Activated B cell treated with CpG ODN at 0.5 μM for 24 hours (primary cell): ENCODE measurements around the gene SIDT2. TPM values are rescaled to one million over a fixed set of nuclear protein-coding genes. Genes with fewer than 3 reads are reported as not detected.

Experiments
- ATAC-seq: fragments of 200-7000 bp; cut with Tn5 transposase; one replicate; pipeline ENCODE4 v1.10.0; 2021; ENCODE audit warnings: low read depth, mild to moderate bottlenecking, moderate library complexity
- CTCF ChIA-PET: fragments of 350-600 bp; sonication (Branson Sonifier 250); formaldehyde crosslinking; loops from one replicate; lab custom pipeline; 2021; ENCODE audit warnings: antibody characterized with exemption; lab: Charles Lee
- POLR2A ChIA-PET: fragments of 350-600 bp; sonication (Branson Sonifier 250); formaldehyde crosslinking; loops from one replicate; lab custom pipeline; 2021; ENCODE audit warnings: antibody characterized with exemption; lab: Charles Lee
- DNase-seq: peaks from one replicate; pipeline ENCODE4 v3.0.0; 2022
- H3K27ac Mint-ChIP-seq: one replicate; pipeline ENCODE4 v1.8.0; 2020; ENCODE audit warnings: mixed read lengths
- H3K27me3 Mint-ChIP-seq: one replicate; pipeline ENCODE4 v1.8.0; 2021; ENCODE audit warnings: mixed read lengths
- H3K36me3 Mint-ChIP-seq: one replicate; pipeline ENCODE4 v1.8.0; 2021; ENCODE audit warnings: low read depth, mixed read lengths
- H3K4me1 Mint-ChIP-seq: one replicate; pipeline ENCODE4 v1.8.0; 2021; ENCODE audit warnings: mixed read lengths
- H3K4me3 Mint-ChIP-seq: one replicate; pipeline ENCODE4 v1.8.0; 2020; ENCODE audit warnings: mild to moderate bottlenecking, mixed read lengths
- H3K9me3 Mint-ChIP-seq: one replicate; pipeline ENCODE4 v1.8.0; 2020; ENCODE audit warnings: mixed read lengths
- intact Hi-C: fragments of 100-400 bp; cut with micrococcal nuclease; formaldehyde crosslinking; loops from one replicate; pipeline ENCODE4 v1.15.1; 2024
- total RNA-seq: library from RNA; stranded (reverse); gene quantifications from 2 replicates; pipeline ENCODE4 v1.2.3, GENCODE V29; 2022
- TF ChIP-seq, protein P1 (sequence below): fragments of 200-600 bp; IDR thresholded peaks from one replicate; pipeline ENCODE4 v1.8.0; 2022; ENCODE audit warnings: antibody characterized with exemption, mild to moderate bottlenecking

SIDT2 gene
- total RNA-seq, 1 donor from 2014 or later: 115 TPM

DNA sequence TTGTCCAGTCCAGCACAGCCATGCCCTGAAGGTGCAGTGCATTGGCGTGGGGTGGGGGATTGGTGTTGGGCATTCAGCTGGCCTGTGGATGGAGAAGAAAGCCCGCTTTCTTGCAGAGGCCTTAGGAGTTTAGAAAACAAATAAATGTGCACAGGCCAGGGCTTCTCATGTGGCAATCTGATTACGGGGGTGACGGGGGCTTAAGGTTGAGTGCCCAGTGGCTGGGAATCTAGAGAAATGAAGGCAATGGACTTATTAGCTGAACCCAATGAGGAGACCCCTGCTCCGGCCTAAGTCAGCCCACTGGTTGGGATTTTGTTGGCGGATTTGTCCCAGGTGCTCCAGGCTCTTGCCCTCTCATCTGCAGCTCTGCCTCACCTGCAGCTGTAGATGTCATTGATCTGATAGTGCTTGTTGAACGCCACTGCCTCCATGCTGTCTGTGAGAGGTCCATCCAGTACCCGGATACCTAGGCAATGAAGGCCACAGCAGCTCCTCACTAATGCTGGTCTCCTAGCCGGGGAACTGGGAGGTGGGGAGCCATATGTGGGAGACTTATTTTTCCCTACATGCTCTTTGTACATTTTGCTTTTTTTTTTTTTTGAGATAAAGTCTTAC, 47.1 kb downstream of the SIDT2 start:
- ChIA-PET POLR2A (interaction anchor here (0.6 to 3.0 kb wide), 9 partner anchors 24 to 309 kb away, joined by 3 to 45 read pairs (median 5); partner anchors contain the start of genes PAFAH1B2 and SIDT2), CTCF (interaction anchor here (1.2 to 8.1 kb wide), 9 partner anchors 14 to 493 kb away, joined by 3 to 119 read pairs (median 9); partner anchors contain the start of genes PAFAH1B2 and SIDT2)
- Mint-ChIP-seq H3K36me3 (peaks cover 89% of the 10 kb centered on the region), H3K27me3 (no peaks in the 10 kb centered on the region), H3K4me3 (no peak overlapping the region), H3K9me3 (no peaks in the 10 kb centered on the region), H3K4me1 (peaks cover 33% of the 10 kb centered on the region), H3K27ac (no peak overlapping the region)
- no peak for ATAC-seq
- intact Hi-C loops: loop anchor here (1.0 to 2.0 kb wide), 7 partner anchors 37 to 493 kb away; partner anchors contain the start of gene APOA5
- DNase-seq: no peak
- TF ChIP-seq, protein P1, sequence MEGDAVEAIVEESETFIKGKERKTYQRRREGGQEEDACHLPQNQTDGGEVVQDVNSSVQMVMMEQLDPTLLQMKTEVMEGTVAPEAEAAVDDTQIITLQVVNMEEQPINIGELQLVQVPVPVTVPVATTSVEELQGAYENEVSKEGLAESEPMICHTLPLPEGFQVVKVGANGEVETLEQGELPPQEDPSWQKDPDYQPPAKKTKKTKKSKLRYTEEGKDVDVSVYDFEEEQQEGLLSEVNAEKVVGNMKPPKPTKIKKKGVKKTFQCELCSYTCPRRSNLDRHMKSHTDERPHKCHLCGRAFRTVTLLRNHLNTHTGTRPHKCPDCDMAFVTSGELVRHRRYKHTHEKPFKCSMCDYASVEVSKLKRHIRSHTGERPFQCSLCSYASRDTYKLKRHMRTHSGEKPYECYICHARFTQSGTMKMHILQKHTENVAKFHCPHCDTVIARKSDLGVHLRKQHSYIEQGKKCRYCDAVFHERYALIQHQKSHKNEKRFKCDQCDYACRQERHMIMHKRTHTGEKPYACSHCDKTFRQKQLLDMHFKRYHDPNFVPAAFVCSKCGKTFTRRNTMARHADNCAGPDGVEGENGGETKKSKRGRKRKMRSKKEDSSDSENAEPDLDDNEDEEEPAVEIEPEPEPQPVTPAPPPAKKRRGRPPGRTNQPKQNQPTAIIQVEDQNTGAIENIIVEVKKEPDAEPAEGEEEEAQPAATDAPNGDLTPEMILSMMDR: no peak

DNA sequence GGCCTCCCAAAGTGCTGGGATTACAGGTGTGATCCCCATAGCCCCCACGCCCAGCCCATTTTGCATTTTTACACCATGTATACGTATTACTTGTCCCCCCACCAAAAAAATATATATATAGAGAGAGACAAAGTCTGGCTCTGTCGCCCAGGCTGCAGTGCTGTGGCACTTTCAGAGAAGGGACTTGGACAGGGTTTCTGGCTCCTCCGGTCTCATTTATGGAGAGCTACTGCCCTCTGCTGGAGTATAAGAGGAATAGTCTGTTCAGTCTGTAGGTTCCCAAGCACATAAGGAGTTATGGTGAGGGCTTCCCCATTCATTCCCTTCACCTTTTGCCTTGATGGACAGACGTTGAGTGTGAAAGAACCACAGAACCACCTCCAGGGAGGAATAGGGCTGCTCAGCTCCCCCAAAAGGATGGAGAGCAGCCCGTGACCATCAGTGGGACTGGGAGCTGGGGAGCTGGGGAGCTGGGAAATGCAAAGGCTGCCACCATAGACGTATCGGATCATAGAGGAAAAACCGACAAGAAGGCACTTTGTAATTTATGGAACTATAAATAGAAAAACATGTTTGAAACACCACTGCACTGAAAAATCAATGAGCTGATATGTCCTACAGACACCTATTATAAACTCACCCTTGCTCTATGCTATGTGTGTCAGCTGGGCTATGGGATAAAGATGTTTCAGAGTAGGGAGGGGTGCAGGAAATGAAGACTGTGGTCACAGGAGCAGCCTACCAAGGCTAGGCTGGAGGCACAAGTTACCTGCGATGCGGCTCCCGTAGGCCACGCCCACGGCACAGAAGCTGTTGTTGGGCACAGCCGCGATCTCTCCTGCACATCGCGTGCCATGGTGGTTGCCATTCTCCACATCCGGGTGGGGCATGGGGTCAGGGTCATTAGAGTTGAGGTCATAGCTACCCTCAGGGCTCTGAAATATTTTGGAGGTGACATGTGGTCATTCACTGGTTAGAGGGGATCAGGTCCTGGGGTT, 48.1 kb downstream of the SIDT2 start:
- H3K9me3 Mint-ChIP-seq: no peaks in the 10 kb centered on the region
- TF ChIP-seq, protein P1: no peak
- ATAC-seq (peak; percentile 64), DNase-seq (no peak)
- H3K4me1 Mint-ChIP-seq: peaks cover 40% of the 10 kb centered on the region
- POLR2A ChIA-PET: interaction anchor here (0.5 to 3.0 kb wide), 9 partner anchors 25 to 310 kb away, joined by 3 to 45 read pairs (median 4); partner anchors contain the start of genes PAFAH1B2 and SIDT2
- intact Hi-C loops: loop anchor here (1.0 to 2.0 kb wide), 7 partner anchors 38 to 494 kb away; partner anchors contain the start of gene APOA5
- no peaks in the 10 kb centered on the region for H3K27me3 Mint-ChIP-seq
- H3K36me3 Mint-ChIP-seq: peaks cover 87% of the 10 kb centered on the region
- peak overlapping the region; percentile 80 for H3K27ac Mint-ChIP-seq
- H3K4me3 Mint-ChIP-seq: no peak overlapping the region
- CTCF ChIA-PET: interaction anchor here (0.8 to 8.1 kb wide), 21 partner anchors 15 to 590 kb away, joined by 3 to 119 read pairs (median 4); partner anchors contain the start of genes PAFAH1B2, SIDT2 and SIK3

DNA sequence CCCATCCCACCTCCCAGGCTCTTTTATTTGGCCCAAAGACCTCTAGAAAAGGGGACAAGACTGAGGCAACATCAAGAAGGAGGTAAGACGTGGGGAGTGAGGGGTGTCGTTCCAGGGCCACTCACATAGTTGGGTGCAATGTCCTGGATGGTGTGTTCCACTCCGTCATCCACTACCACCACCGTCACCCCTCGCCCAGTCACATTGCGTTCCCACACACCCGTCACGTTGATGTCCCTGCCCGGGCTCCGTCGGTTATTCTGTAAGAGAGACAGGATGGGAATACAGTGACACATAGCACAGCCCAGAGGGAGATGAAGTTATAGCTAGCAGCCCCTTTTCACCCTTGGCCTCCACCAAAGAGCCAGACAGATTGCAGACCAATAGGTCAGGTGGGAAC, 49.5 kb downstream of the SIDT2 start:
- intact Hi-C loops: no loop called here
- Mint-ChIP-seq H3K4me3 (no peak overlapping the region), H3K27me3 (no peaks in the 10 kb centered on the region)

DNA sequence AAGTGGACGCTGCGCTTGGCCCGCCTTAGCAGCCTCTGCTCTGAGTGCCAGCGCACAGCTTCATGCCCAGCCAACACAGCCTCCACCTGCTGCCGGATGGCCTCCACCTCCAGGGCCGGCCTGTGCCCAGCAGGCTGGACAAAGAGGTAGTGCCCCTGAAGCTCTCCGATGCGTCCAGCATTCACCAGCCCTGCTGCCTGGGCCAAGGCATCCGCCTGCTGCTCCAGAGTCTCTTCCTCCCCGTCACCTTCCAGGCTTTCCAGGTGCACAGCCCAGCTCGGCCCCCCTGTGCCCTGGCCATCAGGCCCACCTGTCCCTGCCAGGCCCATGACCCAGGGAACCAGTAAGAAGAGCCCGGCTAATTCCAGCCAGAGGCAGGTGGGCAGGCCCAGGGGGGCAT, 50.9 kb downstream of the SIDT2 start:
- intact Hi-C loops: no loop called here
- no peaks in the 10 kb centered on the region for H3K9me3 Mint-ChIP-seq
- ChIA-PET POLR2A (interaction anchor here (1.4 to 5.9 kb wide), 5 partner anchors 44 to 300 kb away, joined by 4 to 89 read pairs (median 20); partner anchors contain the start of genes CEP164, PAFAH1B2 and SIDT2), CTCF (interaction anchor here (8.1 kb wide), 1 partner anchor 49 kb away, joined by 119 read pairs; the partner anchor contains the start of gene SIDT2)
- peak overlapping the region; percentile 100 for H3K4me3 Mint-ChIP-seq
- DNase-seq (no peak), ATAC-seq (no peak)
- peaks cover 66% of the 10 kb centered on the region for H3K36me3 Mint-ChIP-seq
- TF ChIP-seq, protein P1: no peak
- peaks cover 53% of the 10 kb centered on the region for H3K4me1 Mint-ChIP-seq
- peak overlapping the region; percentile 95 for H3K27ac Mint-ChIP-seq
- no peaks in the 10 kb centered on the region for H3K27me3 Mint-ChIP-seq

More for the DNA sequence above, 49.5 kb downstream of the SIDT2 start:
- H3K36me3 Mint-ChIP-seq: peaks cover 79% of the 10 kb centered on the region
- TF ChIP-seq, protein P1: no peak
- H3K27ac Mint-ChIP-seq: peak overlapping the region; percentile 30
- DNase-seq: no peak
- ChIA-PET CTCF (interaction anchor here (0.7 to 8.1 kb wide), 5 partner anchors 25 to 348 kb away, joined by 3 to 119 read pairs (median 13); partner anchors contain the start of genes PAFAH1B2 and SIDT2), POLR2A (interaction anchor here (1.4 to 5.9 kb wide), 4 partner anchors 38 to 132 kb away, joined by 3 to 89 read pairs (median 30); partner anchors contain the start of genes PAFAH1B2 and SIDT2)
- H3K9me3 Mint-ChIP-seq: no peaks in the 10 kb centered on the region
- no peak for ATAC-seq
- H3K4me1 Mint-ChIP-seq: peaks cover 41% of the 10 kb centered on the region
